ENCODE data around the gene TMEM61.

GRCh38 chr1:55039342-55040082, 59.1 kb downstream of the TMEM61 start, which contains the start of gene PCSK9:
- TF ChIP-seq CTCF (conservative IDR thresholded peaks at IDR 0.05 in 1 of 2, IDR thresholded peaks at IDR 0.05 in 1 of 2; ENCODE audit: low read depth in 1 of 2, low read length in 2 of 2) (no peak), EZH2 (IDR thresholded peaks at IDR 0.05; ENCODE audit: low read length, missing control alignments) (peak; percentile 81)
